Activated CD8-positive, alpha-beta memory T cell treated with anti-CD3 and anti-CD28 coated beads, Interleukin-2, amount 50 U/mL, for 1 hour (primary cell): ENCODE measurements around the gene MYRIP.
"Not testable (repeated sequence)": the region's sequence is repeated elsewhere in the genome, so short reads cannot be mapped to it uniquely, and the experiment has no call there.

ENCODE experiments used
- DNase-seq: peaks from one replicate; pipeline ENCODE4 v3.0.0-alpha.2; 2020; ENCODE audit errors: extremely low read depth

MYRIP gene

GRCh38 chr3:39970982-39971381 lies 161.6 kb downstream of the MYRIP start:
- no peak for DNase-seq

- no peak for DNase-seq
Observed at GRCh38 chr3:39971559-39972031, 162.2 kb downstream of the MYRIP start.

- DNase-seq, result no peak
Observed at GRCh38 chr3:39972508-39972907, 163.1 kb downstream of the MYRIP start.

GRCh38 chr3:39977058-39977794 lies 167.8 kb downstream of the MYRIP start:
- no peak for DNase-seq

- DNase-seq, result no peak
Observed at GRCh38 chr3:39978308-39978707, 168.9 kb downstream of the MYRIP start.

GRCh38 chr3:39980058-39980457 lies 170.6 kb downstream of the MYRIP start:
- DNase-seq, result no peak

- no peak for DNase-seq
Observed at GRCh38 chr3:39980781-39981180, 171.4 kb downstream of the MYRIP start.

GRCh38 chr3:39981547-39982184 lies 172.3 kb downstream of the MYRIP start:
- DNase-seq, result no peak

- DNase-seq, result no peak
Observed at GRCh38 chr3:39982665-39983357, 173.4 kb downstream of the MYRIP start.

GRCh38 chr3:39989746-39990145 lies 180.3 kb downstream of the MYRIP start:
- no peak for DNase-seq

- DNase-seq, result no peak
Observed at GRCh38 chr3:39990532-39990931, 181.1 kb downstream of the MYRIP start.

- no peak for DNase-seq
Observed at GRCh38 chr3:40008796-40009195, 199.4 kb downstream of the MYRIP start.

- no peak for DNase-seq
Observed at GRCh38 chr3:40009991-40010390, 200.6 kb downstream of the MYRIP start.

- no peak for DNase-seq
Observed at GRCh38 chr3:40012381-40012780, 203.0 kb downstream of the MYRIP start.

GRCh38 chr3:40016391-40016790 lies 207.0 kb downstream of the MYRIP start:
- DNase-seq, result no peak

GRCh38 chr3:40018369-40018768 lies 209.0 kb downstream of the MYRIP start:
- DNase-seq, result no peak

- DNase-seq, result no peak
Observed at GRCh38 chr3:40019376-40019775, 210.0 kb downstream of the MYRIP start.

- DNase-seq, result no peak
Observed at GRCh38 chr3:40020689-40021088, 211.3 kb downstream of the MYRIP start.

- DNase-seq, result no peak
Observed at GRCh38 chr3:40021338-40021737, 211.9 kb downstream of the MYRIP start.

GRCh38 chr3:40022297-40022827 lies 213.0 kb downstream of the MYRIP start:
- DNase-seq, result no peak

- no peak for DNase-seq
Observed at GRCh38 chr3:40024526-40024925, 215.1 kb downstream of the MYRIP start.

GRCh38 chr3:40025892-40026291 lies 216.5 kb downstream of the MYRIP start:
- DNase-seq, result not testable (repeated sequence)

GRCh38 chr3:40035177-40035576 lies 225.8 kb downstream of the MYRIP start:
- no peak for DNase-seq
